K562 (cell line): ENCODE data around the gene OSBP2. TPM values are rescaled to one million over a fixed set of nuclear protein-coding genes. Genes with fewer than 3 reads are reported as not detected.

Experiments
- ATAC-seq: fragments of 200-7000 bp; cut with Tn5 transposase; 3 replicates; pipeline ENCODE4 v1.9.1; 2020; ENCODE audit warnings: moderate library complexity
- BruUV-seq: library from RNA; stranded (reverse); fragments of 400-500 nt; replicated peaks from 2 replicates; lab custom pipeline; 2021; lab: Mats Ljungman, UMichigan
- CTCF ChIA-PET: fragments of 300-600 bp; formaldehyde crosslinking; extraction: SDS; loops from one replicate; lab custom pipeline; 2021; ENCODE audit warnings: low intra/inter-chr PET ratio; lab: Yijun Ruan, JAX
- POLR2A ChIA-PET: fragments of 300-600, 350-650 bp; sonication (Branson Sonifier 250); formaldehyde crosslinking; extraction: SDS; loops from one replicate; lab custom pipeline; 2021; ENCODE audit warnings: antibody characterized with exemption, inconsistent platforms; lab: Yijun Ruan, JAX
- DNase-seq, 4 experiments: peaks; one replicate each; pipeline versions ENCODE4 v3.0.0 to v3.0.0-alpha.2; 2011 to 2018; ENCODE audit warnings: low spot score in 3 of 4, mixed read lengths in 3 of 4; ENCODE audit errors: extremely low read depth in 1 of 4
- FAIRE-seq: peaks from 2 replicates; lab custom pipeline; 2011; peaks lifted over from hg19 to GRCh38; lab: Jason Lieb, UNC
- H2AFZ ChIP-seq: 2 replicates; pipeline ENCODE4 v1.6.0; 2011; ENCODE audit warnings: low read depth, low read length, control low read depth, inconsistent platforms
- H3K27ac ChIP-seq: fragments of 200-600 bp; 3 replicates; pipeline ENCODE4 v1.8.0; 2011; ENCODE audit warnings: low read depth, mild to moderate bottlenecking, control low read depth, inconsistent platforms, low read length, moderate library complexity, mixed read lengths; ENCODE audit errors: extremely low read depth
- H3K27me3 ChIP-seq, 2 experiments: fragments of 300-600 bp in 1 of 2; 2 replicates in 1 of 2; 3 replicates in 1 of 2; pipeline versions ENCODE4 v1.6.0 to v1.8.0; 2011; ENCODE audit warnings: inconsistent platforms in 2 of 2, low read length in 2 of 2, mild to moderate bottlenecking in 1 of 2, mixed read lengths in 1 of 2, moderate library complexity in 1 of 2; ENCODE audit not compliant: control insufficient read depth in 2 of 2, insufficient read depth in 2 of 2
- H3K36me3 ChIP-seq: fragments of 300-600 bp; 3 replicates; pipeline ENCODE4 v1.8.0; 2011; ENCODE audit warnings: mild to moderate bottlenecking, low read length, inconsistent platforms; ENCODE audit not compliant: control insufficient read depth, insufficient read depth
- H3K4me1 ChIP-seq, 2 experiments: fragments of 200-600 bp in 1 of 2; replicated peaks in 1 of 2; 2 replicates in 1 of 2; 3 replicates in 1 of 2; pipeline versions ENCODE4 v1.5.1 to v1.8.0; 2011; ENCODE audit warnings: inconsistent platforms in 2 of 2, low read length in 2 of 2, mild to moderate bottlenecking in 1 of 2, mixed read lengths in 1 of 2, moderate library complexity in 1 of 2; ENCODE audit not compliant: control insufficient read depth in 2 of 2, insufficient read depth in 2 of 2
- H3K4me2 ChIP-seq: 2 replicates; pipeline ENCODE4 v1.6.1; 2011; ENCODE audit warnings: low read length, control low read depth, inconsistent platforms, mixed read lengths; ENCODE audit not compliant: insufficient read depth
- H3K4me3 ChIP-seq: fragments of 200-600 bp; sonication (generic), shearing (Covaris generic); 2 replicates; pipeline ENCODE4 v1.5.1; 2016; ENCODE audit warnings: control low read depth, inconsistent platforms
- H3K79me2 ChIP-seq: fragments of 200-600 bp; 3 replicates; pipeline ENCODE4 v1.8.0; 2011; ENCODE audit warnings: low read length, inconsistent platforms; ENCODE audit not compliant: control insufficient read depth, insufficient read depth
- H3K9ac ChIP-seq, 2 experiments: 2 replicates each; pipeline versions ENCODE4 v1.6.0 to v1.6.1; 2011; ENCODE audit warnings: low read depth in 2 of 2, low read length in 2 of 2, control low read depth in 1 of 2, inconsistent platforms in 1 of 2, mild to moderate bottlenecking in 1 of 2, mixed read lengths in 1 of 2; ENCODE audit not compliant: insufficient read depth in 1 of 2
- H3K9me1 ChIP-seq: one replicate; pipeline ENCODE4 v1.6.0; 2011; ENCODE audit warnings: inconsistent platforms, mild to moderate bottlenecking, low read length, moderate library complexity; ENCODE audit not compliant: control insufficient read depth, insufficient read depth
- H3K9me3 ChIP-seq: replicated peaks from 2 replicates; pipeline ENCODE4 v1.5.1; 2011; ENCODE audit warnings: low read depth, low read length, inconsistent platforms; ENCODE audit not compliant: control insufficient read depth, insufficient read depth
- H4K20me1 ChIP-seq: replicated peaks from 2 replicates; pipeline ENCODE4 v1.6.1; 2011; ENCODE audit warnings: low read length, inconsistent platforms, mixed read lengths; ENCODE audit not compliant: control insufficient read depth, insufficient read depth
- DPF2 ChIP-seq: fragments of 450-650 bp; IDR thresholded peaks from 2 replicates; pipeline ENCODE4 v1.6.1; 2016
- KLF16 ChIP-seq: IDR thresholded peaks from 2 replicates; pipeline ENCODE4 v1.6.1; 2016; ENCODE audit warnings: antibody characterized with exemption
- WGBS: fragments of 100-300 bp; shearing (Covaris generic); methylation state at CpG from one replicate; pipeline ENCODE4 v1.1.6; 2016; ENCODE audit warnings: low coverage, mixed read lengths; ENCODE audit not compliant: insufficient coverage; ENCODE audit errors: missing lambda C conversion rate; 5-methylcytosine and 5-hydroxymethylcytosine counted together
- in situ Hi-C: fragments of 300-500 bp; cut with MboI; formaldehyde crosslinking; loops from 4 replicates; pipeline ENCODE4 v1.15.0; 2018; ENCODE audit warnings: inconsistent platforms, mixed read lengths
- intact Hi-C: fragments of 100-400 bp; cut with micrococcal nuclease; formaldehyde crosslinking; loops from 2 replicates; pipeline ENCODE4 v1.14.2; 2022
- polyA plus RNA-seq, 8 experiments: library from polyadenylated mRNA; depleted of rRNA in 4 of 8; stranded (reverse) in 5 of 8; unstranded in 3 of 8; fragments of >200 nt; fragmentation: Nextera tagmentation in 2 of 8; fragmentation: Illumina TruSeq in 1 of 8; extraction: Ambion mirVana in 2 of 8; extraction: Trizol in 1 of 8; gene quantifications; 2 replicates each; pipeline versions ENCODE4 v1.2.1 to v1.2.3, GENCODE V29; 2011 to 2014; ENCODE audit warnings: inconsistent platforms in 1 of 8, missing spikeins in 1 of 8
- total RNA-seq, 7 experiments: library from RNA; depleted of rRNA in 6 of 7; stranded (reverse); fragments of >200 nt in 6 of 7; fragmentation: Illumina TruSeq in 2 of 7; extraction: Trizol in 2 of 7; gene quantifications; 2 replicates each; pipeline versions ENCODE4 v1.2.1 to v1.2.3, GENCODE V29; 2011 to 2021; ENCODE audit warnings: low replicate concordance in 1 of 7
- TF ChIP-seq, protein P1 (sequence below): sonication (generic); formaldehyde crosslinking; IDR thresholded peaks from 2 replicates; pipeline ENCODE4 v1.8.0; 2023; ENCODE audit warnings: missing genetic modification reagents, mild to moderate bottlenecking, borderline replicate concordance
- TF ChIP-seq, protein P2 (sequence below): fragments of 250-450 bp; sonication (Bioruptor Pico); IDR thresholded peaks from 2 replicates; pipeline ENCODE4 v1.8.0; 2022; ENCODE audit warnings: inconsistent platforms

OSBP2 gene
- total and polyA plus RNA-seq, 9 of the 15 experiments (the other 6 are each of a cell fraction or from before 2014, with no cell fraction given), result 0.52 to 29.5 (median 21.6) TPM

GRCh38 chr22:30665266-30665665, 29.4 kb upstream of the OSBP2 start:
- peaks cover 7 to 16% of the 10 kb centered on the region in 2 experiments; a peak in 3 of 5 replicates for H3K4me1 ChIP-seq
- POLR2A ChIA-PET, result interaction anchor here (0.6 to 0.7 kb wide), 2 partner anchors 14 to 1292 kb away, joined by 4 to 5 read pairs; no protein-coding TSS in a partner anchor
- H2AFZ ChIP-seq, result no peak overlapping the region
- no peak overlapping the region for H3K9ac ChIP-seq
- no peaks in the 10 kb centered on the region for H3K9me3 ChIP-seq
- no peaks in the 10 kb centered on the region for H3K36me3 ChIP-seq
- DNase-seq, result no peak
- no TSS peak for BruUV-seq
- H4K20me1 ChIP-seq, result no peaks in the 10 kb centered on the region
- no peaks in the 10 kb centered on the region for H3K27me3 ChIP-seq
- intact Hi-C loops, result loop anchor here (10.0 kb wide), 1 partner anchor 90 kb away; no protein-coding TSS in a partner anchor
- WGBS, result 13% methylated on average over 2 of the region's 2 CpGs
- ATAC-seq, result no peak
- CTCF ChIA-PET, result no interaction called here
- no peak overlapping the region for H3K4me2 ChIP-seq
- no peaks in the 10 kb centered on the region for H3K9me1 ChIP-seq
- no peaks in the 10 kb centered on the region for H3K79me2 ChIP-seq
- no peak overlapping the region for H3K4me3 ChIP-seq
- H3K27ac ChIP-seq, result no peak overlapping the region
- in situ Hi-C loops, result no loop called here
- FAIRE-seq, result no peak
- TF ChIP-seq, protein P1, sequence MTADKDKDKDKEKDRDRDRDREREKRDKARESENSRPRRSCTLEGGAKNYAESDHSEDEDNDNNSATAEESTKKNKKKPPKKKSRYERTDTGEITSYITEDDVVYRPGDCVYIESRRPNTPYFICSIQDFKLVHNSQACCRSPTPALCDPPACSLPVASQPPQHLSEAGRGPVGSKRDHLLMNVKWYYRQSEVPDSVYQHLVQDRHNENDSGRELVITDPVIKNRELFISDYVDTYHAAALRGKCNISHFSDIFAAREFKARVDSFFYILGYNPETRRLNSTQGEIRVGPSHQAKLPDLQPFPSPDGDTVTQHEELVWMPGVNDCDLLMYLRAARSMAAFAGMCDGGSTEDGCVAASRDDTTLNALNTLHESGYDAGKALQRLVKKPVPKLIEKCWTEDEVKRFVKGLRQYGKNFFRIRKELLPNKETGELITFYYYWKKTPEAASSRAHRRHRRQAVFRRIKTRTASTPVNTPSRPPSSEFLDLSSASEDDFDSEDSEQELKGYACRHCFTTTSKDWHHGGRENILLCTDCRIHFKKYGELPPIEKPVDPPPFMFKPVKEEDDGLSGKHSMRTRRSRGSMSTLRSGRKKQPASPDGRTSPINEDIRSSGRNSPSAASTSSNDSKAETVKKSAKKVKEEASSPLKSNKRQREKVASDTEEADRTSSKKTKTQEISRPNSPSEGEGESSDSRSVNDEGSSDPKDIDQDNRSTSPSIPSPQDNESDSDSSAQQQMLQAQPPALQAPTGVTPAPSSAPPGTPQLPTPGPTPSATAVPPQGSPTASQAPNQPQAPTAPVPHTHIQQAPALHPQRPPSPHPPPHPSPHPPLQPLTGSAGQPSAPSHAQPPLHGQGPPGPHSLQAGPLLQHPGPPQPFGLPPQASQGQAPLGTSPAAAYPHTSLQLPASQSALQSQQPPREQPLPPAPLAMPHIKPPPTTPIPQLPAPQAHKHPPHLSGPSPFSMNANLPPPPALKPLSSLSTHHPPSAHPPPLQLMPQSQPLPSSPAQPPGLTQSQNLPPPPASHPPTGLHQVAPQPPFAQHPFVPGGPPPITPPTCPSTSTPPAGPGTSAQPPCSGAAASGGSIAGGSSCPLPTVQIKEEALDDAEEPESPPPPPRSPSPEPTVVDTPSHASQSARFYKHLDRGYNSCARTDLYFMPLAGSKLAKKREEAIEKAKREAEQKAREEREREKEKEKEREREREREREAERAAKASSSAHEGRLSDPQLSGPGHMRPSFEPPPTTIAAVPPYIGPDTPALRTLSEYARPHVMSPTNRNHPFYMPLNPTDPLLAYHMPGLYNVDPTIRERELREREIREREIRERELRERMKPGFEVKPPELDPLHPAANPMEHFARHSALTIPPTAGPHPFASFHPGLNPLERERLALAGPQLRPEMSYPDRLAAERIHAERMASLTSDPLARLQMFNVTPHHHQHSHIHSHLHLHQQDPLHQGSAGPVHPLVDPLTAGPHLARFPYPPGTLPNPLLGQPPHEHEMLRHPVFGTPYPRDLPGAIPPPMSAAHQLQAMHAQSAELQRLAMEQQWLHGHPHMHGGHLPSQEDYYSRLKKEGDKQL (CRISPR knock-in tag), result no peak
- TF ChIP-seq, protein P2, sequence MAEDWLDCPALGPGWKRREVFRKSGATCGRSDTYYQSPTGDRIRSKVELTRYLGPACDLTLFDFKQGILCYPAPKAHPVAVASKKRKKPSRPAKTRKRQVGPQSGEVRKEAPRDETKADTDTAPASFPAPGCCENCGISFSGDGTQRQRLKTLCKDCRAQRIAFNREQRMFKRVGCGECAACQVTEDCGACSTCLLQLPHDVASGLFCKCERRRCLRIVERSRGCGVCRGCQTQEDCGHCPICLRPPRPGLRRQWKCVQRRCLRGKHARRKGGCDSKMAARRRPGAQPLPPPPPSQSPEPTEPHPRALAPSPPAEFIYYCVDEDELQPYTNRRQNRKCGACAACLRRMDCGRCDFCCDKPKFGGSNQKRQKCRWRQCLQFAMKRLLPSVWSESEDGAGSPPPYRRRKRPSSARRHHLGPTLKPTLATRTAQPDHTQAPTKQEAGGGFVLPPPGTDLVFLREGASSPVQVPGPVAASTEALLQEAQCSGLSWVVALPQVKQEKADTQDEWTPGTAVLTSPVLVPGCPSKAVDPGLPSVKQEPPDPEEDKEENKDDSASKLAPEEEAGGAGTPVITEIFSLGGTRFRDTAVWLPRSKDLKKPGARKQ, result no peak
- TF ChIP-seq DPF2 (no peak), KLF16 (no peak)
